ENCODE results near the gene PUS7. TPM values are rescaled to one million over a fixed set of nuclear protein-coding genes. Genes with fewer than 3 reads are reported as not detected.
"Not testable (repeated sequence)": the region's sequence is repeated elsewhere in the genome, so short reads cannot be mapped to it uniquely, and the experiment has no call there.

Gene PUS7
- total RNA-seq, 3 donors from 2014 or later (not counting 1 experiment from before 2014, with no cell fraction given): 2.2 to 3.5 (median 3.4) TPM

GRCh38 chr7:105524840-105525239 lies 2.8 kb upstream of the PUS7 start:
- H3K36me3 Mint-ChIP-seq: no peaks in the 10 kb centered on the region
- no peak for TF ChIP-seq CTCF (IDR thresholded peaks at IDR 0.05)
- ATAC-seq (no peak), DNase-seq (no peak)
- H3K4me1 Mint-ChIP-seq: peaks cover 5 to 12% of the 10 kb centered on the region in 2 donors
- peak overlapping the region in 1 of 2 donors; percentile 47 for H3K27ac Mint-ChIP-seq
- intact Hi-C loops (cut with micrococcal nuclease): no loop called here
- H3K36me3 ChIP-seq (ENCODE audit: control insufficient read depth, insufficient read depth, low read length): no peaks in the 10 kb centered on the region
- H3K27ac ChIP-seq (ENCODE audit: low read length): no peak overlapping the region
- no peaks in the 10 kb centered on the region for H3K9me3 Mint-ChIP-seq
- WGBS (ENCODE audit: insufficient coverage): 57% methylated on average over 3 of the region's 4 CpGs
- peak overlapping the region; percentile 55 for H3K4me3 Mint-ChIP-seq
- H3K4me3 ChIP-seq (ENCODE audit: low read length): no peak overlapping the region
- H3K27me3 Mint-ChIP-seq (ENCODE audit: low read depth in 2 of 2): no peaks in the 10 kb centered on the region
- H3K27me3 ChIP-seq (ENCODE audit: control insufficient read depth, insufficient read depth, low read length): no peaks in the 10 kb centered on the region
- H3K9me3 ChIP-seq (ENCODE audit: control insufficient read depth, insufficient read depth, low read length): no peaks in the 10 kb centered on the region
- H3K4me1 ChIP-seq (ENCODE audit: control insufficient read depth, insufficient read depth, low read length): peaks cover 16% of the 10 kb centered on the region

- H3K27ac Mint-ChIP-seq; H3K4me3 ChIP-seq (ENCODE audit: low read length); intact Hi-C loops (cut with micrococcal nuclease); H3K9me3 ChIP-seq (ENCODE audit: control insufficient read depth, insufficient read depth, low read length); H3K36me3 ChIP-seq (ENCODE audit: control insufficient read depth, insufficient read depth, low read length); ATAC-seq; H3K27me3 ChIP-seq (ENCODE audit: control insufficient read depth, insufficient read depth, low read length); H3K27me3 Mint-ChIP-seq (ENCODE audit: low read depth in 2 of 2); H3K36me3 Mint-ChIP-seq; H3K9me3 Mint-ChIP-seq; H3K4me3 Mint-ChIP-seq; DNase-seq; H3K27ac ChIP-seq (ENCODE audit: low read length): not testable (repeated sequence)
- peaks cover 16% of the 10 kb centered on the region for H3K4me1 ChIP-seq (ENCODE audit: control insufficient read depth, insufficient read depth, low read length)
- 88% methylated on average over 9 of the region's 11 CpGs for WGBS (ENCODE audit: insufficient coverage)
- peaks cover 5 to 16% of the 10 kb centered on the region in 2 donors for H3K4me1 Mint-ChIP-seq
Observed at GRCh38 chr7:105524423-105524822, 2.4 kb upstream of the PUS7 start.

- TF ChIP-seq CTCF (IDR thresholded peaks at IDR 0.05): no peak
- peak overlapping the region in 1 of 2 donors; percentile 87 for H3K27ac Mint-ChIP-seq
- no peaks in the 10 kb centered on the region for H3K9me3 ChIP-seq (ENCODE audit: control insufficient read depth, insufficient read depth, low read length)
- peaks cover 5 to 17% of the 10 kb centered on the region in 2 donors for H3K4me1 Mint-ChIP-seq
- H3K4me3 ChIP-seq (ENCODE audit: low read length): peak overlapping the region; percentile 50
- H3K9me3 Mint-ChIP-seq: no peaks in the 10 kb centered on the region
- WGBS (ENCODE audit: insufficient coverage): 14% methylated on average over 24 of the region's 25 CpGs
- H3K27ac ChIP-seq (ENCODE audit: low read length): no peak overlapping the region
- H3K36me3 ChIP-seq (ENCODE audit: control insufficient read depth, insufficient read depth, low read length): no peaks in the 10 kb centered on the region
- peaks cover 16% of the 10 kb centered on the region for H3K4me1 ChIP-seq (ENCODE audit: control insufficient read depth, insufficient read depth, low read length)
- H3K27me3 Mint-ChIP-seq (ENCODE audit: low read depth in 2 of 2): no peaks in the 10 kb centered on the region
- no peaks in the 10 kb centered on the region for H3K27me3 ChIP-seq (ENCODE audit: control insufficient read depth, insufficient read depth, low read length)
- intact Hi-C loops (cut with micrococcal nuclease): no loop called here
- H3K4me3 Mint-ChIP-seq: peak overlapping the region; percentile 95
- no peaks in the 10 kb centered on the region for H3K36me3 Mint-ChIP-seq
- ATAC-seq: peak; percentile 19 to 40 (median 25)
- DNase-seq: peak; percentile 20 to 52
Observed at GRCh38 chr7:105521027-105521716, 899 bp downstream of the PUS7 start.

GRCh38 chr7:105520620-105521019 lies 1.5 kb downstream of the PUS7 start:
- H3K9me3 ChIP-seq (ENCODE audit: control insufficient read depth, insufficient read depth, low read length); H3K4me3 Mint-ChIP-seq; intact Hi-C loops (cut with micrococcal nuclease); DNase-seq; H3K27ac ChIP-seq (ENCODE audit: low read length); H3K9me3 Mint-ChIP-seq; ATAC-seq; H3K27me3 Mint-ChIP-seq (ENCODE audit: low read depth in 2 of 2); H3K36me3 ChIP-seq (ENCODE audit: control insufficient read depth, insufficient read depth, low read length); H3K4me3 ChIP-seq (ENCODE audit: low read length); H3K27ac Mint-ChIP-seq; H3K36me3 Mint-ChIP-seq; H3K27me3 ChIP-seq (ENCODE audit: control insufficient read depth, insufficient read depth, low read length): not testable (repeated sequence)
- H3K4me1 Mint-ChIP-seq: peaks cover 5 to 17% of the 10 kb centered on the region in 2 donors
- WGBS (ENCODE audit: insufficient coverage): 92% methylated on average over 7 of the region's 7 CpGs
- peaks cover 16% of the 10 kb centered on the region for H3K4me1 ChIP-seq (ENCODE audit: control insufficient read depth, insufficient read depth, low read length)

Measured in natural killer cell (primary cell).